Dermis blood vessel endothelial cell (primary cell): Measurements from ENCODE around the gene RBM10. TPM values are rescaled to one million over a fixed set of nuclear protein-coding genes. Genes with fewer than 3 reads are reported as not detected.
A peak's percentile ranks its signal among the peaks of the same experiment; 100 is the strongest.
"Not testable (repeated sequence)": the region's sequence is repeated elsewhere in the genome, so short reads cannot be mapped to it uniquely, and the experiment has no call there.

Experiments used
- DNase-seq: peaks from one replicate; pipeline ENCODE4 v3.0.0; 2010
- total RNA-seq: library from RNA; depleted of rRNA; stranded (reverse); fragments of >200 nt; gene quantifications from 2 replicates; pipeline ENCODE4 v1.2.3, GENCODE V29; 2014

The RBM10 gene
- 57.2 and 83.3 TPM in 2 replicates for total RNA-seq

- peak; percentile 95 for DNase-seq
Observed at GRCh38 chrX:47144626-47145394, at the start of gene RBM10, which contains the start of gene NDUFB11. RBM10 (plus strand) TSS chrX:47145221; CDS start chrX:47147482, 2,261 bp downstream. NDUFB11 (minus strand) TSS chrX:47144702; CDS start chrX:47144679, 23 bp downstream.

- DNase-seq, result no peak
Observed at GRCh38 chrX:47097018-47097417, 48.0 kb upstream of the RBM10 start.

- DNase-seq, result no peak
Observed at GRCh38 chrX:47098338-47099094, 46.5 kb upstream of the RBM10 start.

- no peak for DNase-seq
Observed at GRCh38 chrX:47101206-47101605, 43.8 kb upstream of the RBM10 start.

GRCh38 chrX:47110936-47111615 lies 33.9 kb upstream of the RBM10 start:
- not testable (repeated sequence) for DNase-seq

GRCh38 chrX:47112316-47112954 lies 32.6 kb upstream of the RBM10 start:
- no peak for DNase-seq

GRCh38 chrX:47116551-47117110 lies 28.4 kb upstream of the RBM10 start:
- not testable (repeated sequence) for DNase-seq

- not testable (repeated sequence) for DNase-seq
Observed at GRCh38 chrX:47124466-47124865, 20.6 kb upstream of the RBM10 start.

- peak; percentile 95 for DNase-seq
Observed at GRCh38 chrX:47129157-47129898, 15.7 kb upstream of the RBM10 start.

- DNase-seq, result peak; percentile 17
Observed at GRCh38 chrX:47129899-47130358, 15.1 kb upstream of the RBM10 start.

- DNase-seq, result no peak
Observed at GRCh38 chrX:47133493-47133892, 11.5 kb upstream of the RBM10 start.

GRCh38 chrX:47135650-47136049 lies 9.4 kb upstream of the RBM10 start:
- peak; percentile 44 for DNase-seq

GRCh38 chrX:47138171-47138570 lies 6.8 kb upstream of the RBM10 start:
- DNase-seq, result no peak

- DNase-seq, result peak; percentile 55
Observed at GRCh38 chrX:47143894-47144625, 961 bp upstream of the RBM10 start.

GRCh38 chrX:47145395-47146120 lies 537 bp downstream of the RBM10 start:
- no peak for DNase-seq

GRCh38 chrX:47146121-47146935 lies 1.3 kb downstream of the RBM10 start:
- no peak for DNase-seq

- no peak for DNase-seq
Observed at GRCh38 chrX:47146936-47147859, 2.2 kb downstream of the RBM10 start.

- DNase-seq, result peak; percentile 71
Observed at GRCh38 chrX:47148946-47149345, 3.9 kb downstream of the RBM10 start.
